ENCODE measurements around the gene DENND1B. TPM values are rescaled to one million over a fixed set of nuclear protein-coding genes. Genes with fewer than 3 reads are reported as not detected.

Gene DENND1B
- total RNA-seq, 1 experiment from 2014 or later, result 1.9 TPM

DNA sequence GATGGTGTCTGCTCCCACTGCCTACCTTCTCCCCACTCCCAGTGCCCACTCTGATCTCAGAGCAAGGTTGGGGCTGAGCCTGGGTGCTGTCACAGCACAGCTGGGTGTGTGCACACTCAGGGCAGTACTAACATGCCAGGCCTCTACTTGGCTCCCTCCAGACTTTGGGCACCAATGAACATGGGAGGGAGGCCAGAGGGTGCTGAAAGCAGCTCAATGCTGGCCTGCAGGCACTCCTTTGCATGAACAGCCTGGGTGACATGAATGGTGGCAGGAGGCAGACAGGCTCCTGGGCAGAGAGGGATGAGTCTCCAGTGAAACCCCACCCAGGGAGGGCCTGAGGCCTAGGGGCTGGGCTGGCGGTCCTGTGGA lies 25.8 kb upstream of the DENND1B start:
- Histone ChIP-seq H3K4me1 (ENCODE audit: insufficient read depth, low read length, poor library complexity, severe bottlenecking) (peaks cover 3% of the 10 kb centered on the region), H3K36me3 (ENCODE audit: insufficient read depth, low read length, poor library complexity, severe bottlenecking) (no peaks in the 10 kb centered on the region), H3K4me3 (ENCODE audit: low read depth, low read length, poor library complexity, severe bottlenecking) (no peak overlapping the region), H3K27ac (ENCODE audit: low read depth, low read length, poor library complexity, severe bottlenecking) (no peak overlapping the region), H3K9me3 (ENCODE audit: low read depth, low read length, poor library complexity, severe bottlenecking) (no peaks in the 10 kb centered on the region), H3K27me3 (replicated peaks; ENCODE audit: insufficient read depth, low read depth, low read length, poor library complexity) (no peaks in the 10 kb centered on the region)
- TF ChIP-seq, protein P1, sequence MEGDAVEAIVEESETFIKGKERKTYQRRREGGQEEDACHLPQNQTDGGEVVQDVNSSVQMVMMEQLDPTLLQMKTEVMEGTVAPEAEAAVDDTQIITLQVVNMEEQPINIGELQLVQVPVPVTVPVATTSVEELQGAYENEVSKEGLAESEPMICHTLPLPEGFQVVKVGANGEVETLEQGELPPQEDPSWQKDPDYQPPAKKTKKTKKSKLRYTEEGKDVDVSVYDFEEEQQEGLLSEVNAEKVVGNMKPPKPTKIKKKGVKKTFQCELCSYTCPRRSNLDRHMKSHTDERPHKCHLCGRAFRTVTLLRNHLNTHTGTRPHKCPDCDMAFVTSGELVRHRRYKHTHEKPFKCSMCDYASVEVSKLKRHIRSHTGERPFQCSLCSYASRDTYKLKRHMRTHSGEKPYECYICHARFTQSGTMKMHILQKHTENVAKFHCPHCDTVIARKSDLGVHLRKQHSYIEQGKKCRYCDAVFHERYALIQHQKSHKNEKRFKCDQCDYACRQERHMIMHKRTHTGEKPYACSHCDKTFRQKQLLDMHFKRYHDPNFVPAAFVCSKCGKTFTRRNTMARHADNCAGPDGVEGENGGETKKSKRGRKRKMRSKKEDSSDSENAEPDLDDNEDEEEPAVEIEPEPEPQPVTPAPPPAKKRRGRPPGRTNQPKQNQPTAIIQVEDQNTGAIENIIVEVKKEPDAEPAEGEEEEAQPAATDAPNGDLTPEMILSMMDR (conservative IDR thresholded peaks at IDR 0.05; ENCODE audit: low read depth, low read length), result no peak
- no peak for TF ChIP-seq EZH2 (IDR thresholded peaks at IDR 0.05; ENCODE audit: borderline replicate concordance, low read depth, low read length, poor library complexity, severe bottlenecking)
- no TSS peak for BruUV-seq (replicated peaks)
- ChIA-PET CTCF (no interaction called here), POLR2A (ENCODE audit: low non-redundant PET) (no interaction called here)
- intact Hi-C loops (cut with micrococcal nuclease; ENCODE audit: unreplicated experiment), result no loop called here
- DNase-seq (ENCODE audit: low spot score), result no peak

DNA sequence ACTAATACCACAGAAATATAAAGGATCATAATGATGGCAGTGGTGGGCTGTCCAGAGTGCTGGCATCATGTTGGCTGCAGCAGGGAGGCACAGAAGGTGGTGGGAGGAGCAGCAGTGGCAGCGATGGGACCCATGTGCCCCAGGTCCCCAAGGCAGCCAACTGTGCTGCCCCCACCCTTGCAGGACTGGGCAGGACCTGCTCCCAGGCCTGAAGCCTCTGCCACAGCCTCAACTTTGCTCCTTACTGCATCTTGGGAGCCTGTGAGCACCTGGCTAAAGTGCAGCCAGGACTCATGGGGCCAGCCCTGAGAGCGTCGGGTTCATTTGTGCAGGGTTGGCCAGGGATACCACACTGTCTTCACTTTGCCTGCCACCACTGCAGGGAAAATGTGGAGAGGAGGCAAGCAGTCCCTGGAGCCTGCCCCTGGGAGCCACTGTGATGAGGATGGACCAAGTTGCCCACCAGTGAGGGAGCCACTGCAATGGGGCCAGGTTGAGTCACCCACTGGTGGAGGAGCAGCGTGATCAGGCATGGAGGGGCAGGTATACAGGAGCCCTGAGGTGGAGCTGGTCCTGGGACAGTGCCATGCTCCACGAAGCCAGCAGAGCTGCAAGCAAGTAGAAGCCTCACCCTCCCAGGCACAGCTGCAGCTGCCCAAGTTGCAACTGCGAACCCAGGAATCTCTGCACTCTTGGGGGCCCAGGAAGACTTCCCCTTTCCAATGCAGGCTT lies 25.3 kb upstream of the DENND1B start:
- H3K4me1 ChIP-seq (ENCODE audit: insufficient read depth, low read length, poor library complexity, severe bottlenecking), result peaks cover 3% of the 10 kb centered on the region
- BruUV-seq (replicated peaks), result no TSS peak
- intact Hi-C loops (cut with micrococcal nuclease; ENCODE audit: unreplicated experiment), result no loop called here
- no peaks in the 10 kb centered on the region for H3K27me3 ChIP-seq (replicated peaks; ENCODE audit: insufficient read depth, low read depth, low read length, poor library complexity)
- H3K27ac ChIP-seq (ENCODE audit: low read depth, low read length, poor library complexity, severe bottlenecking), result no peak overlapping the region
- no peaks in the 10 kb centered on the region for H3K36me3 ChIP-seq (ENCODE audit: insufficient read depth, low read length, poor library complexity, severe bottlenecking)
- no peak for TF ChIP-seq EZH2 (IDR thresholded peaks at IDR 0.05; ENCODE audit: borderline replicate concordance, low read depth, low read length, poor library complexity, severe bottlenecking)
- TF ChIP-seq, protein P1 (conservative IDR thresholded peaks at IDR 0.05; ENCODE audit: low read depth, low read length), result no peak
- no peak for DNase-seq (ENCODE audit: low spot score)
- CTCF ChIA-PET, result no interaction called here
- H3K4me3 ChIP-seq (ENCODE audit: low read depth, low read length, poor library complexity, severe bottlenecking), result no peak overlapping the region
- no peaks in the 10 kb centered on the region for H3K9me3 ChIP-seq (ENCODE audit: low read depth, low read length, poor library complexity, severe bottlenecking)
- POLR2A ChIA-PET (ENCODE audit: low non-redundant PET), result no interaction called here

DNA sequence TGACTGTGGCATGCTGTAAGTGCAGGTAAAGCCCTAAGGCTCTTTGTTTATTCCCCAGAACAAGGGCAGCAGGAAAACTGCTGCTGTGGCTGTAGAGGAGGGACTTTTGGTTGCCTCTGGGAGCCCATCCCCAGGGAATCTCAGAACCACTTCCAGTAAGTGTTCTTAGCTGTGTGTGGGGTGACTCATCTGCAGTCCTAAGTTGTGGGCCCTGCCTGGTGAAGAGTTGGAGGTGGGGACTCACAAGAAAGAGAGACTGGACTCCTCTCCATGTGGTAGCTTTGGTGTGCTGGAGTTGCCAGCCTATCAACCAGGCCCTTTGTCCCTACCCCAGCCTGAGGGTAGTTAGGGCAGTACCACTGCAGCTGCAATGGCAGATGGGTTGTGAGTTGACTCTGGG lies 24.0 kb upstream of the DENND1B start:
- no peaks in the 10 kb centered on the region for H3K27me3 ChIP-seq (replicated peaks; ENCODE audit: insufficient read depth, low read depth, low read length, poor library complexity)
- TF ChIP-seq, protein P1 (conservative IDR thresholded peaks at IDR 0.05; ENCODE audit: low read depth, low read length), result no peak
- no peak for TF ChIP-seq EZH2 (IDR thresholded peaks at IDR 0.05; ENCODE audit: borderline replicate concordance, low read depth, low read length, poor library complexity, severe bottlenecking)
- H3K36me3 ChIP-seq (ENCODE audit: insufficient read depth, low read length, poor library complexity, severe bottlenecking), result no peaks in the 10 kb centered on the region
- H3K4me1 ChIP-seq (ENCODE audit: insufficient read depth, low read length, poor library complexity, severe bottlenecking), result peaks cover 3% of the 10 kb centered on the region
- POLR2A ChIA-PET (ENCODE audit: low non-redundant PET), result no interaction called here
- no TSS peak for BruUV-seq (replicated peaks)
- CTCF ChIA-PET, result no interaction called here
- H3K27ac ChIP-seq (ENCODE audit: low read depth, low read length, poor library complexity, severe bottlenecking), result no peak overlapping the region
- no peak overlapping the region for H3K4me3 ChIP-seq (ENCODE audit: low read depth, low read length, poor library complexity, severe bottlenecking)
- intact Hi-C loops (cut with micrococcal nuclease; ENCODE audit: unreplicated experiment), result no loop called here
- DNase-seq (ENCODE audit: low spot score), result peak; percentile 52
- H3K9me3 ChIP-seq (ENCODE audit: low read depth, low read length, poor library complexity, severe bottlenecking), result no peaks in the 10 kb centered on the region
